Heart right ventricle (tissue), 16 donors: ENCODE data around the gene JSRP1. TPM values are rescaled to one million over a fixed set of nuclear protein-coding genes. Genes with fewer than 3 reads are reported as not detected.
A peak's percentile ranks its signal among the peaks of the same experiment; 100 is the strongest.

Source experiments
- ATAC-seq, 8 donors: fragments of 200-7000 bp; cut with Tn5 transposase; one replicate each; pipeline ENCODE4 v1.9.1; 2020; ENCODE audit warnings: mild to moderate bottlenecking in 8 of 8, moderate library complexity in 8 of 8, moderate number of reproducible peaks in 1 of 8
- DNase-seq, 2 donors: peaks; one replicate each; pipeline ENCODE4 v3.0.0-alpha.2; 2020
- H3K27ac ChIP-seq, 10 donors: fragments of 200-600 bp; sonication (generic) in 2 of 10; one replicate each; pipeline versions ENCODE4 v1.5.0 to v1.8.0; 2020 to 2022; ENCODE audit warnings: mild to moderate bottlenecking in 3 of 10
- H3K27me3 ChIP-seq, 7 donors: fragments of 200-600 bp; one replicate each; pipeline ENCODE4 v1.8.0; 2021 to 2022; ENCODE audit warnings: mild to moderate bottlenecking in 2 of 7
- H3K36me3 ChIP-seq, 9 donors: fragments of 200-600 bp; sonication (generic) in 1 of 9; one replicate each; pipeline versions ENCODE4 v1.5.0 to v1.8.0; 2020 to 2022; ENCODE audit warnings: mild to moderate bottlenecking in 2 of 9
- H3K4me1 ChIP-seq, 9 donors: fragments of 200-600 bp; sonication (generic) in 1 of 9; one replicate each; pipeline versions ENCODE4 v1.5.0 to v1.8.0; 2020 to 2022; ENCODE audit warnings: mild to moderate bottlenecking in 4 of 9
- H3K4me3 ChIP-seq, 10 donors: fragments of 200-600 bp; sonication (generic) in 2 of 10; one replicate each; pipeline versions ENCODE4 v1.5.0 to v1.8.0; 2020 to 2022; ENCODE audit warnings: mild to moderate bottlenecking in 7 of 10, moderate library complexity in 2 of 10
- H3K9me3 ChIP-seq, 11 donors: fragments of 200-600 bp in 10 of 11; sonication (generic) in 2 of 11; one replicate each; pipeline versions ENCODE4 v1.5.0 to v1.8.0; 2013 to 2022; ENCODE audit warnings: mild to moderate bottlenecking in 2 of 11, control low read depth in 1 of 11, moderate library complexity in 1 of 11
- WGBS, 2 donors: extraction: QIAGEN DNeasy Blood & Tissue Kit; methylation state at CpG; one replicate each; pipeline ENCODE4 v1.1.7; 2013; ENCODE audit warnings: inconsistent platforms in 1 of 2; 5-methylcytosine and 5-hydroxymethylcytosine counted together
- intact Hi-C, 10 donors: fragments of 100-400 bp; cut with DNase I; formaldehyde crosslinking; loops; one replicate each; pipeline versions ENCODE4 v1.11.1 to v1.14.2; 2022
- polyA plus RNA-seq, 2 donors: library from polyadenylated mRNA; stranded (reverse); fragments of 200-250 nt; gene quantifications; one replicate each; pipeline ENCODE4 v1.2.3, GENCODE V29; 2013
- total RNA-seq, 10 donors: library from RNA; stranded (reverse); fragmentation: NEBNext Ultra II Directional in 3 of 10; extraction: Animal tissue kit (Norgen Biotek cat#: 25700) in 3 of 10; gene quantifications; one replicate each; pipeline versions ENCODE4 v1.2.1 to v1.2.4, GENCODE V29; 2021 to 2023
- TF ChIP-seq, protein P1 (sequence below), 9 donors: fragments of 200-600 bp; sonication (generic) in 2 of 9; IDR thresholded peaks; one replicate each; pipeline versions ENCODE4 v1.5.0 to v1.8.0; 2021 to 2022; ENCODE audit warnings: antibody characterized with exemption in 9 of 9, mild to moderate bottlenecking in 5 of 9, moderate library complexity in 1 of 9
- donor health status: Arrhythmogenic right ventricular cardiomyopathy.
- donor health status: ischemic (EF 13 %, LVEDD 7.1; RV severe dilation, severe dysfunction).
- donor health status: healthy with polysubstance abuse.
- donor health status: DM: no; HTN: yes; CAD: no.
- donor health status: DM: no; HTN: no; CAD: no.
- donor health status: ischemic (EF 25% LVEDD 6.9; RV normal size, moderate dysfunction).
- donor health status: ischemic (EF 25% LVEDD 5.7; RV mildly dilated, moderate dysfunction).
- donor health status: healthy.
- donor health status: DM: yes; HTN: yes; CAD: no.
- donor health status: Ischemic cardiomyopathy.
- donor health status: ischemic (EF 35%, LVEDD 5.7; RV mildly dilated, moderate dysfunction).
- donor health status: nonischemic (EF 11% LVEDD 7.7; RV severe dilation, severe dysfunction).
- donor health status: DM: yes; HTN: yes; CAD: no.
- donor health status: PGD.
- donor health status: ischemic (EF 29% LVEDD 5.4; RV normal size, mild dysfunction).
- donor health status: nonischemic (EF 23%, LVEDD 6.1; RV moderate dilation, normal function).

JSRP1 gene
- total and polyA plus RNA-seq, 12 donors, result 0.29 to 0.72 (median 0.38) TPM; not detected in 8

DNA sequence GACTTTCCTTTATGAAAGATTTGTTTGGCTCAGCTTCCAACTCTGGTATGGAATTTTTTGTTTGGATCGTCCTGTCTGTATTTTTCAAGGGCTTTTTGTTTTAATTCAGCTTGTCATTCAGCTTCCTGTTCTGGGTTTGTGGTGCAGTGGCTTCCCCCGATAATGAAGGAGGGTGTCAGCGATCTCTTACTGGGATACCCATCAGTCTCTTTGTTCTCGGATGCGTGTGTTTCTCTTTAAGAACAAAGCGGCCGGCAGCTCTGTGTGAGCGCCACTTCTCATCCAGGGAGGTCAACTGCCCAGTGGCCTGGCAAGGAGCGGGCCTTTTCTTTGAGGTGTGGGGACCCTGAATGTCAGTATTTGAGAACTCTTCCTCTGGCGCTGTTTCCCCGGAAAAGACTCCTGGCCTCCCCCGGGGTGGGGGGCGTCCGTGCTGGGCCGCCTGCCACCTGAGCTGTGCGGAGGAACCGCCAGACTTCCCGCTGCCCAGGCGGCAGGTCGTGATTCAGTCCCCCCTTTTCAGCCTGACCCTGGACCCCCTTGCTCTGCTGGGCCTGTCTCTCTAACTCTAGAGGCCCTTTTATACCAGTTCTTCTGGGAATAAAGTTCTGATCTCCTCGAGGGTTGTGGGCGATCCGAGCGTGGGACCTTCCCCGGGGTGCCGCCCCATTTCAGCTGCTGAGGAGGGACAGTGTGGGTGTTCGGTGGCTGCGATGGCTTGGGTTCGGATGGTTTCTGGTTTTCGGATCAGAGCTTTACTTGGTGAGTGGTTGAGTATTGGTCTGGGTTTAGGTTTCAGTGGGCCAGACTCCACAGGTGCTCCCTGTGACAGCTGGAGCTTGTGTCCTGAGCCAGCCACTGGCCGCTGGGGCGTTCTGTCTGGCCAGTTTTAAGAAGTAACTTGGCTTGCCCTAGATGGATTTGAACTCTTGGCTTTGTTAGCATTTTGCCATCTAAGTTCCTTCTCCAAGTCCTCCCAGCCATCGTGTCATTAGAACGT lies 16.1 kb downstream of the JSRP1 start:
- intact Hi-C loops, result loop anchor here in 9 of 10 donors (1.0 to 10.0 kb wide), 10 partner anchors 25 to 155 kb away; partner anchors contain the start of genes AP3D1 (in 2 of the 9) and DOT1L (in 1 of the 9)
- ATAC-seq, result no peak
- no peak for DNase-seq
- Histone ChIP-seq H3K4me1 (peaks cover 27 to 69% (median 56%) of the 10 kb centered on the region in 9 donors), H3K36me3 (peaks cover 7 to 37% (median 19%) of the 10 kb centered on the region in 9 donors), H3K27ac (peak overlapping the region in 9 of 10 donors; percentile 5 to 79 (median 66)), H3K27me3 (no peaks in the 10 kb centered on the region), H3K9me3 (no peaks in the 10 kb centered on the region), H3K4me3 (peak overlapping the region in 9 of 10 donors; percentile 23 to 56 (median 46))
- TF ChIP-seq, protein P1, sequence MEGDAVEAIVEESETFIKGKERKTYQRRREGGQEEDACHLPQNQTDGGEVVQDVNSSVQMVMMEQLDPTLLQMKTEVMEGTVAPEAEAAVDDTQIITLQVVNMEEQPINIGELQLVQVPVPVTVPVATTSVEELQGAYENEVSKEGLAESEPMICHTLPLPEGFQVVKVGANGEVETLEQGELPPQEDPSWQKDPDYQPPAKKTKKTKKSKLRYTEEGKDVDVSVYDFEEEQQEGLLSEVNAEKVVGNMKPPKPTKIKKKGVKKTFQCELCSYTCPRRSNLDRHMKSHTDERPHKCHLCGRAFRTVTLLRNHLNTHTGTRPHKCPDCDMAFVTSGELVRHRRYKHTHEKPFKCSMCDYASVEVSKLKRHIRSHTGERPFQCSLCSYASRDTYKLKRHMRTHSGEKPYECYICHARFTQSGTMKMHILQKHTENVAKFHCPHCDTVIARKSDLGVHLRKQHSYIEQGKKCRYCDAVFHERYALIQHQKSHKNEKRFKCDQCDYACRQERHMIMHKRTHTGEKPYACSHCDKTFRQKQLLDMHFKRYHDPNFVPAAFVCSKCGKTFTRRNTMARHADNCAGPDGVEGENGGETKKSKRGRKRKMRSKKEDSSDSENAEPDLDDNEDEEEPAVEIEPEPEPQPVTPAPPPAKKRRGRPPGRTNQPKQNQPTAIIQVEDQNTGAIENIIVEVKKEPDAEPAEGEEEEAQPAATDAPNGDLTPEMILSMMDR (IDR thresholded peaks at IDR 0.05), result no peak
- 22 to 23% methylated on average over 33 to 34 of the region's 34 CpGs for WGBS, 2 donors

DNA sequence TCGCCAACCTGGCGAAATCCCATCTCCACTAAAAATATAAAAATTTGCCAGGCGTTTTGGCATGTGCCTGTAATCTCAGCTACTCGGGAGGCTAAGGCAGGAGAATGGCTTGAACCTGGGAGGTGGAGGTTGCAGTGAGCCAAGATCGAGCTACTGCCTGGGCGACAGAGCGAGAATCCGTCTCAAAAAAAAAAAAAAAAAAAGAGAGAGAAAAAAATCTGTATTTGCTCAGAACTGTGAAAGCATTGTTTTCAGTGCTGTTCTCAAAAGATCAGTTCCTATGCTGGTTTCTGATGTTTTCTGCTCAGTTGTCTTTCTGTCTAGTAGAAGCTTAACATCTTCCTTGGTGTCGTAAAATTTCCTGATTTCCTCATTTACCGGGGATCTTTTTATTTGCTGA lies 17.0 kb downstream of the JSRP1 start:
- intact Hi-C loops, result loop anchor here in 9 of 10 donors (1.0 to 10.0 kb wide), 10 partner anchors 26 to 156 kb away; partner anchors contain the start of genes AP3D1 (in 2 of the 9) and DOT1L (in 1 of the 9)
- peak overlapping the region in 7 of 10 donors; percentile 5 to 79 (median 68) for H3K27ac ChIP-seq
- TF ChIP-seq, protein P1 (IDR thresholded peaks at IDR 0.05), result no peak
- ATAC-seq, result no peak
- peak overlapping the region in 6 of 10 donors; percentile 41 to 56 (median 48) for H3K4me3 ChIP-seq
- no peaks in the 10 kb centered on the region for H3K27me3 ChIP-seq
- peaks cover 27 to 78% (median 65%) of the 10 kb centered on the region in 9 donors for H3K4me1 ChIP-seq
- peaks cover 1 to 29% (median 10%) of the 10 kb centered on the region in 9 donors for H3K36me3 ChIP-seq
- 67 to 72% methylated on average over 10 of the region's 10 CpGs for WGBS, 2 donors
- H3K9me3 ChIP-seq, result no peaks in the 10 kb centered on the region
- DNase-seq, result no peak

DNA sequence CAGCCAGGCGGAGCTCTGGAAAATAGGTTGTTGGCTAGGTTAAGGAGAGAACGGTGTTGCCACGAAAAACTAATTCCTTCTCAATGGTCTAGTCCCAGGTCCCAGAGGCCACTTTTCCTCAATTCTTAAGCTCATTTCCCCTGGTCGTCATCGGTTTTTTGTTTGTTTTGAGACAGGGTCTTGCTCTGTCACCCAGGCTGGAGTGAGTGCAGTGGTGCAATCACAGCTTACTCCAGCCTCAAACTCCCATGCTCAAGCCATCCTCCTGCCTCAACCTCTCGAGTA lies 18.4 kb downstream of the JSRP1 start:
- TF ChIP-seq, protein P1 (IDR thresholded peaks at IDR 0.05), result no peak
- Histone ChIP-seq H3K9me3 (no peaks in the 10 kb centered on the region), H3K36me3 (peaks cover 0 to 29% (median 3%) of the 10 kb centered on the region in 9 donors), H3K27ac (peak overlapping the region in 3 of 10 donors; percentile 92 to 99 (median 94)), H3K4me3 (peak overlapping the region in 9 of 10 donors; percentile 71 to 95 (median 85)), H3K27me3 (no peaks in the 10 kb centered on the region), H3K4me1 (peaks cover 27 to 84% (median 64%) of the 10 kb centered on the region in 9 donors)
- no peak for ATAC-seq
- DNase-seq, result no peak
- WGBS, 2 donors, result 78 to 81% methylated on average over 6 of the region's 6 CpGs
- intact Hi-C loops, result loop anchor here in 9 of 10 donors (2.0 to 10.0 kb wide), 13 partner anchors 27 to 157 kb away; partner anchors contain the start of genes AP3D1 (in 2 of the 9) and DOT1L (in 2 of the 9)
